Memory B cell (primary cell): ENCODE data around the gene NOD2.

Experiments used
- ATAC-seq: fragments of 150-1000 bp; cut with Tn5 transposase; 2 replicates; pipeline ENCODE4 v1.10.0; 2021; ENCODE audit warnings: low read depth, mild to moderate bottlenecking, moderate library complexity
- DNase-seq, 2 donors: peaks; one replicate each; pipeline ENCODE4 v3.0.0; 2022; ENCODE audit warnings: low spot score in 2 of 2
- H3K27ac Mint-ChIP-seq: one replicate; pipeline ENCODE4 v1.8.0; 2022; ENCODE audit warnings: mild to moderate bottlenecking, moderate library complexity, mixed read lengths
- H3K27me3 Mint-ChIP-seq: one replicate; pipeline ENCODE4 v1.8.0; 2022; ENCODE audit warnings: mixed read lengths
- H3K36me3 Mint-ChIP-seq: one replicate; pipeline ENCODE4 v1.8.0; 2022; ENCODE audit warnings: mild to moderate bottlenecking, mixed read lengths
- H3K4me1 Mint-ChIP-seq: one replicate; pipeline ENCODE4 v1.8.0; 2022; ENCODE audit warnings: mixed read lengths
- H3K4me3 Mint-ChIP-seq: one replicate; pipeline ENCODE4 v1.8.0; 2022; ENCODE audit warnings: mild to moderate bottlenecking, moderate library complexity, mixed read lengths
- H3K9me3 Mint-ChIP-seq: one replicate; pipeline ENCODE4 v1.8.0; 2022; ENCODE audit warnings: mixed read lengths

Gene NOD2

DNA sequence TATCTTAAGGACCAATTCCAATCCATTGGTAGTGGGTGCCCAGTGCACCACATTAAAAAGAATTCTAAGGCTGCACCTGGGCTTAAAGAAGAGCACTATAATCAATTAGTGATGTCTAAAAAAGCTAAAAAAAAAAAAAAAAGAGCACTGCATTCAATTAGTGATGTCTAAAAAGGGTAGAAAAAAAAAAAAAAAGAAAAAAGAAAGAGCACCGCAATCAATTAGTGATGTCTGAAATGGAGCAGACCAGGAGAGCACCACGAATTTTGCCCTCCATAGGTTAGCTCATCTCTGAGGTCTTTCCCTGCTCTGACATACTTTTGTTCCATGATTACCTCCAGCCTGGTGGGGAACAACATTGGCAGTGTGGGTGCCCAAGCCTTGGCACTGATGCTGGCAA is 29.6 kb downstream of the NOD2 start:
- H3K27me3 Mint-ChIP-seq: no peaks in the 10 kb centered on the region
- peaks cover 5% of the 10 kb centered on the region for H3K36me3 Mint-ChIP-seq
- ATAC-seq (no peak), DNase-seq (no peak)
- peaks cover 3% of the 10 kb centered on the region for H3K9me3 Mint-ChIP-seq
- no peak overlapping the region for H3K27ac Mint-ChIP-seq
- no peak overlapping the region for H3K4me3 Mint-ChIP-seq
- peaks cover 2% of the 10 kb centered on the region for H3K4me1 Mint-ChIP-seq

DNA sequence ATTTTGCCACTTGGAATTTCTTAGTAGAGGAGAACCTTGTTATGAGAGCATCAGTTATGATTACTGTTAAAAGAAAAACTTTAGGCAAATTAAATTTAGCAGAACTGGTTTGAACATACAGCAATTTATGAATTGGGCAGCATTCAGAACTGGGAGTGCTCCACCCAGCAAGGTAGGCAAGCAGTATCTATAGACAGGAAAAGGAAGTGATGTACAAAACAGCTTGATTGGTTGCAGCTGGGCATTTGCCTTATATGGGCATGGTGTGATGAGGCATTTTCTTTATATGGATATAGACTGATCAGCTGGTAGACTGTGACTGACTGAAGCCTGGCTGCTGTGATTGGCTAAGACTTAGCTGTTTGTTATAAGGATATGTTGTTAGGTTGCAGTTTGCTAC is 30.9 kb downstream of the NOD2 start:
- Mint-ChIP-seq H3K27ac (no peak overlapping the region), H3K36me3 (peaks cover 5% of the 10 kb centered on the region), H3K9me3 (peaks cover 3% of the 10 kb centered on the region), H3K4me3 (no peak overlapping the region), H3K27me3 (no peaks in the 10 kb centered on the region), H3K4me1 (peaks cover 2% of the 10 kb centered on the region)
- DNase-seq: no peak
- ATAC-seq: peak; percentile 54

- Mint-ChIP-seq H3K27ac (no peak overlapping the region), H3K4me1 (peaks cover 14% of the 10 kb centered on the region), H3K36me3 (peaks cover 9% of the 10 kb centered on the region), H3K4me3 (no peak overlapping the region), H3K27me3 (no peaks in the 10 kb centered on the region), H3K9me3 (no peaks in the 10 kb centered on the region)
- no peak for DNase-seq
- no peak for ATAC-seq
These were observed 38.0 kb downstream of the NOD2 start for GRCh38 chr16:50731130-50731988.

DNA sequence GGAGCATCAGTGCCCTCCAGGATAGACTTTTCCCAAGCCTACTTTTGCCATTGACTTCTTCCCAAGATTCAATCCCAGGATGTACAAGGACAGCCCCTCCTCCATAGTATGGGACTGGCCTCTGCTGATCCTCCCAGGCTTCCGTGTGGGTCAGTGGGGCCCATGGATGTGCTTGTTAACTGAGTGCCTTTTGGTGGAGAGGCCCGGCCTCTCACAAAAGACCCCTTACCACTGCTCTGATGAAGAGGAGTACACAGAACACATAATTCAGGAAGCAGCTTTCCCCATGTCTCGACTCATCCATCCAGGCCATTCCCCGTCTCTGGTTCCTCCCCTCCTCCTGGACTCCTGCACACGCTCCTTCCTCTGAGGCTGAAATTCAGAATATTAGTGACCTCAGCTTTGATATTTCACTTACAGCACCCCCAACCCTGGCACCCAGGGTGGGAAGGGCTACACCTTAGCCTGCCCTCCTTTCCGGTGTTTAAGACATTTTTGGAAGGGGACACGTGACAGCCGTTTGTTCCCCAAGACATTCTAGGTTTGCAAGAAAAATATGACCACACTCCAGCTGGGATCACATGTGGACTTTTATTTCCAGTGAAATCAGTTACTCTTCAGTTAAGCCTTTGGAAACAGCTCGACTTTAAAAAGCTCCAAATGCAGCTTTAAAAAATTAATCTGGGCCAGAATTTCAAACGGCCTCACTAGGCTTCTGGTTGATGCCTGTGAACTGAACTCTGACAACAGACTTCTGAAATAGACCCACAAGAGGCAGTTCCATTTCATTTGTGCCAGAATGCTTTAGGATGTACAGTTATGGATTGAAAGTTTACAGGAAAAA is 38.8 kb downstream of the NOD2 start:
- no peak for ATAC-seq
- H3K4me1 Mint-ChIP-seq: peaks cover 19% of the 10 kb centered on the region
- no peaks in the 10 kb centered on the region for H3K9me3 Mint-ChIP-seq
- H3K27ac Mint-ChIP-seq: no peak overlapping the region
- DNase-seq: no peak
- H3K36me3 Mint-ChIP-seq: peaks cover 11% of the 10 kb centered on the region
- no peaks in the 10 kb centered on the region for H3K27me3 Mint-ChIP-seq
- no peak overlapping the region for H3K4me3 Mint-ChIP-seq

GRCh38 chr16:50733468-50733867 is 40.1 kb downstream of the NOD2 start:
- Mint-ChIP-seq H3K27ac (no peak overlapping the region), H3K4me1 (peaks cover 21% of the 10 kb centered on the region), H3K9me3 (no peaks in the 10 kb centered on the region), H3K36me3 (peaks cover 18% of the 10 kb centered on the region), H3K4me3 (no peak overlapping the region), H3K27me3 (no peaks in the 10 kb centered on the region)
- no peak for ATAC-seq
- no peak for DNase-seq

DNA sequence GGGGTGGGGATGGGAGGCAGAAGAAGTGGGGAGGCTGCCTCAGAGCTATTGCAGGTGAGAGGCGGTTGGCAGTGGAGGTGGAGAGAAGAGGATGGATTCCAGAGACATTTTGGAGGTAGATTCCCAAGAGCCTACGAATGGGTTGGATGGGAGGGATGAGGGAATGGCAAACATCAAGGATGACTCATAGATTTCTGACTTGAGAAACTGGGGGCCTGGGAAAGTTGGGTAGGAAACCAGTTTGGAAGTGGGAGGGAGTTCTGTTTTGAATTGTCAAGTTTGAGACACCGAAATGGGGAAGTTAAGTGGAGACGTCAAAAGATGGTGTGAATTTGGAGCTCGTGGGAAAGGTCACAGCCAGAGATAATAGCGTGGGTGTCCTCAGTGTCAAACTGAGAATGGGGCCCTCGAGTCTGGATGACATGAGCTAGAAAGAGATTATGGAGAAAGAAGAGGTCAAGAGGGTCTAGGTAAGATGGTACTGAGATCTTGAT is 42.3 kb downstream of the NOD2 start:
- H3K4me1 Mint-ChIP-seq: peaks cover 21% of the 10 kb centered on the region
- H3K27ac Mint-ChIP-seq: peak overlapping the region; percentile 31
- peak; percentile 48 for ATAC-seq
- no peak overlapping the region for H3K4me3 Mint-ChIP-seq
- no peaks in the 10 kb centered on the region for H3K27me3 Mint-ChIP-seq
- H3K9me3 Mint-ChIP-seq: no peaks in the 10 kb centered on the region
- peaks cover 25% of the 10 kb centered on the region for H3K36me3 Mint-ChIP-seq
- DNase-seq: no peak

GRCh38 chr16:50736448-50736847 is 43.0 kb downstream of the NOD2 start:
- DNase-seq (no peak), ATAC-seq (no peak)
- no peaks in the 10 kb centered on the region for H3K9me3 Mint-ChIP-seq
- peaks cover 25% of the 10 kb centered on the region for H3K36me3 Mint-ChIP-seq
- H3K4me1 Mint-ChIP-seq: peaks cover 26% of the 10 kb centered on the region
- H3K27ac Mint-ChIP-seq: no peak overlapping the region
- no peak overlapping the region for H3K4me3 Mint-ChIP-seq
- no peaks in the 10 kb centered on the region for H3K27me3 Mint-ChIP-seq

- Mint-ChIP-seq H3K4me1 (peaks cover 26% of the 10 kb centered on the region), H3K36me3 (peaks cover 25% of the 10 kb centered on the region), H3K4me3 (no peak overlapping the region), H3K27ac (no peak overlapping the region), H3K27me3 (no peaks in the 10 kb centered on the region), H3K9me3 (no peaks in the 10 kb centered on the region)
- ATAC-seq: no peak
- no peak for DNase-seq
These were observed 44.1 kb downstream of the NOD2 start for GRCh38 chr16:50737420-50737959.

DNA sequence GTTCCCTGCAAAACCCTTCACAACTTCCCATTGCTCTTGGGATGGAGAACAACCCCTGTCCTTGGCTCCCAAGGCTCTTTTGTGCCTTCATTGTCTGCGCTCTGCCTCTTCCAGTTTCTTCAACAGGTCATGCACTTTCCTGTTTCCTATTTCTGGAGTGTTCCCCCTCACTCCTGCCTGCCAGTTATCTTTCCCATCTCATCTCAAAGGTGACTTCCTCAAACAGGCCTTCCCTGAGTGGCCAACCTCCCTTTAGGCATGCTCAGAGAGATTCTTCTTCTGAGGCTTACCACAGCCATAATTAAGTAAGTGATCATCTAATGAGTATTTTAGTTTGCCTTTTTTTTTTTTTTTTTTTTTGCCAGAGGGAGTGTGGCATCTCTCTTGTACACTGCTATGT is 45.6 kb downstream of the NOD2 start:
- H3K4me3 Mint-ChIP-seq: no peak overlapping the region
- peaks cover 32% of the 10 kb centered on the region for H3K4me1 Mint-ChIP-seq
- no peaks in the 10 kb centered on the region for H3K9me3 Mint-ChIP-seq
- no peak for DNase-seq
- no peak overlapping the region for H3K27ac Mint-ChIP-seq
- H3K36me3 Mint-ChIP-seq: peaks cover 28% of the 10 kb centered on the region
- ATAC-seq: no peak
- H3K27me3 Mint-ChIP-seq: no peaks in the 10 kb centered on the region

DNA sequence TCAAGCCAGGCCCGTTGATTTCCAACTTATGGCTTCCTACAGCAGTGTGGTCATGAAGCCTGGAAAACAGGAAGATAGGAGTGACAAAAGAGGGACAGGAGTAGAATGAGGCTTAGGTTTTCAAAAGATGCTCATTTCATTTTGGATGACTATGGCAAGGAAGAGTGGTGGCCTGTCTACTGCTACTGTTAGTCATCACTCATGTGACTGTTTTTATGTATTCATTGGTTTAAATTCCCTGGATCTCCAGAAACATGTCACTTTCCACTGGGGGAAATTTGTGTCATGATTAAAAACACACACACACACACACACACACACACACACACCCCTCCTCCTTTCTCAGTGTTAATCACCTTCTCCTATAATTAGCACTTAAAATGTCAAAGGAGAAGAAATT is 47.3 kb downstream of the NOD2 start:
- Mint-ChIP-seq H3K4me3 (peak overlapping the region; percentile 89), H3K27me3 (no peaks in the 10 kb centered on the region), H3K36me3 (peaks cover 32% of the 10 kb centered on the region), H3K4me1 (peaks cover 36% of the 10 kb centered on the region), H3K27ac (peak overlapping the region; percentile 97), H3K9me3 (no peaks in the 10 kb centered on the region)
- no peak for ATAC-seq
- no peak for DNase-seq

DNA sequence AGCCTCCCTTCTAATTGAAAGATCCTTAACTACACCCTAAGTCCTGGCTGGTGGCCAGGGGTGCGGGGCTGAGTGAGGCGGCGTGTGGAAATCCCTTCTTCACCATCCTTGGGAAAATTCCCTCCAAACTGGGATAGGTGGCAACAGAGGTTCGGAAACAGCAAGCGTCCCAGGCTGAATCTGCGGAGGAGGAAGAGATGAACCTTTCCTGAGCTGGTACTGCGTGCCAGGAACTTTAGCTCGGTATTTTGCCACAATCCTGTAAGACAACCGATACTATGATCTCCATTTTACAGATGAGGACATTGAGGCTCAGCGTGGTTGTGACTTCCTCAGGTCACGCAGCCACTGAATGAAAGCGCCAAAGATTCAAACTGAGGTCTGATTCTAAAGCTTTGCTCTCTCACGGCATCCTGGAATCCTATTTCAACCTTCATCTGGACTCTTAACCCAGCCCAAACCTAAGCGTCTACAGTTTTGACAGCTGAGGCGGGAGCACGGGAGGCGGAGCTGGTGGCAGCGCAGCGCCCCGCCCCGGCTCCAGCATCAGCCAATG is 47.9 kb downstream of the NOD2 start:
- H3K27ac Mint-ChIP-seq: peak overlapping the region; percentile 97
- H3K4me1 Mint-ChIP-seq: peaks cover 38% of the 10 kb centered on the region
- no peak for ATAC-seq
- H3K36me3 Mint-ChIP-seq: peaks cover 31% of the 10 kb centered on the region
- peak overlapping the region; percentile 89 for H3K4me3 Mint-ChIP-seq
- H3K27me3 Mint-ChIP-seq: no peaks in the 10 kb centered on the region
- no peaks in the 10 kb centered on the region for H3K9me3 Mint-ChIP-seq
- no peak for DNase-seq

DNA sequence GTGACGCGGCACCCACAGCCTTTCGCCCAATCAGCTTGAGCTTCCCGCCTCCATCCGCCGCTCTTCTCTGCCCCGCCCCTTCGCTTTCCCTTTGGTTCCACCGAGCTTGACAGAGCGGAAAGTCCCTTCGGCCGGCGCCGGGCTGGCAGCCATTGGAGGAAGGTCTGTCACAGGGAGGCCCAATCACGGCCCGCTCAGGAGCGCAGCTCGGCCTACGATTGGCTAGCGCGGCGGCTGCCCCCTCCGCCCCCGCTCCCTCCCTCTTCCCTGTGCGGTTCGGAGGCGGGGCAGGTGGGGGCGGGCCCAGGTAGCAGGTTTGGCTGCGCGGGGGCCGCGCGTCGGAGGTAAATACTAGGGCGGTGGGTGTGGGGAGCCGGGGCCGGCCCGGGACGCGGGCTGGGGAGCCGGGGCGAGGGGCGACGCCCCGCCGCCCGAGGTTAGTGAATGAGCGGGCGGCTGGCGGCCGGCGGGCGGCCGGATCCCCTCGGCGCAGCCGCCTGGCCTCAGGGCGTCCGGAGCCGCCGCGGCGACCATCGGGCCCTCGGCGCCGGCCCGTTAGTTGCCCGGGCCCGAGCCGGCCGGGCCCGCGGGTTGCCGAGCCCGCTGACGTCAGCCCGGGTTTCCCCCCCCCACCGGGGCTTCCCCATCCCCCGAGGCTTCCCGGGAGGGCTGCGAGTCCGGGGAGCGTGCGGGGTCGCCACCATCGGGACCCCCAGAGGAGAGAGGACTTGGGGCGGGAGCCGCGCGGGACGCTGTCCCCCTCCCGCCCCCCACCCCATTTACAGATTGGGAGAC is 48.6 kb downstream of the NOD2 start, which contains the start of gene CYLD:
Gene CYLD, plus strand, starts transcription at position 306 of the 795 bp plus-strand sequence. CDS start 7,613 bp downstream, outside the sequence.
- ATAC-seq (peak; percentile 78), DNase-seq (peak; percentile 97 to 99)
- H3K4me1 Mint-ChIP-seq: peaks cover 35% of the 10 kb centered on the region
- peak within 1 kb of the TSS; percentile 89 for H3K4me3 Mint-ChIP-seq
- H3K36me3 Mint-ChIP-seq: peaks cover 31% of the 10 kb centered on the region
- H3K27me3 Mint-ChIP-seq: no peaks in the 10 kb centered on the region
- no peaks in the 10 kb centered on the region for H3K9me3 Mint-ChIP-seq
- peak within 1 kb of the TSS; percentile 97 for H3K27ac Mint-ChIP-seq

DNA sequence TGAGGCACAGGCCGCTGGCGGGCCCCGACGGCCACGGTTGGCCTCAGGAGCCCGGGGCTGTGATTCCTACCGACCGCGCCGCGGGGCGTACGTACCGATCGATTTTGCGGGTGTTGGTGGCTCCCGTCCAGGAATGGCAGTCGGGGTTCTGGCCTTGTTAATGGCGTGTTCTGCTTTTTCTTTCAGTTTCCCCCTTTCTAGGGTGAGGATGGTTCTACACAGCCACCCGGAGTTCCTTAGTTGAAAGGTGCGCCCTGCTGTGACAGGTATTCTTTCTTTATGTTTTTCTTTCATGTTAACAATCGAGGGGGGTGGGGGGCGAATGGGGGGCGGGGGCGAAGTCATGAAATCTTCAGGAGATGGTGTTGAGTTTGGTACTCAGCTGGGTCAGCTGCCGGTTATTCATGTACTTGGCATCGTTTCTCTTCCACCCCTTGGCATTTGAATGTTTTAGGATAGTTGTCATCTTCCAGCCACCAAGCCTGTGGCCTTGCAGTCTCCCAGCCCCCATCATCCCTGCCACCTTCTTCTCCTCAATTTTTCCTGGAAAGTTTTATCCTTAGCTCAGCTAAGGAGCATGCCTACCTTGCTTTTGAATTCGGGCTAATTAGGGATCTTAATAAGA is 49.3 kb downstream of the NOD2 start:
- ATAC-seq (peak; percentile 23), DNase-seq (peak in 1 of 2 donors; percentile 65)
- H3K27me3 Mint-ChIP-seq: no peaks in the 10 kb centered on the region
- H3K4me1 Mint-ChIP-seq: peaks cover 36% of the 10 kb centered on the region
- no peaks in the 10 kb centered on the region for H3K9me3 Mint-ChIP-seq
- peaks cover 31% of the 10 kb centered on the region for H3K36me3 Mint-ChIP-seq
- H3K4me3 Mint-ChIP-seq: peak overlapping the region; percentile 86
- H3K27ac Mint-ChIP-seq: peak overlapping the region; percentile 97
